GM18951 (cell line): Measurements from ENCODE around the gene CMSS1.
"Not testable (repeated sequence)": the region's sequence is repeated elsewhere in the genome, so short reads cannot be mapped to it uniquely, and the experiment has no call there.

Experiments
- POLR2A ChIP-seq: IDR thresholded peaks from 4 replicates; pipeline ENCODE4 v1.6.1; 2011; ENCODE audit warnings: mild to moderate bottlenecking; ENCODE audit not compliant: insufficient read length, insufficient read depth; ENCODE audit errors: extremely low read depth
- in situ Hi-C: fragments of 300-500 bp; cut with MboI; formaldehyde crosslinking; loops from one replicate; pipeline ENCODE4 v1.12.0; 2022; ENCODE audit warnings: low sequenced_read_pairs, mixed read lengths, inconsistent platforms; ENCODE audit not compliant: unreplicated experiment

Gene CMSS1

GRCh38 chr3:100221159-100221558 lies 403.5 kb downstream of the CMSS1 start:
- no peak for TF ChIP-seq POLR2A
- in situ Hi-C loops: no loop called here

GRCh38 chr3:100225193-100225592 lies 407.5 kb downstream of the CMSS1 start:
- in situ Hi-C loops: no loop called here
- TF ChIP-seq POLR2A: no peak

GRCh38 chr3:100225883-100226282 lies 408.2 kb downstream of the CMSS1 start:
- in situ Hi-C loops: no loop called here
- TF ChIP-seq POLR2A: no peak

GRCh38 chr3:100226712-100227429 lies 409.2 kb downstream of the CMSS1 start:
- in situ Hi-C loops: no loop called here
- TF ChIP-seq POLR2A: no peak

GRCh38 chr3:100227511-100227921 lies 409.9 kb downstream of the CMSS1 start:
- in situ Hi-C loops: no loop called here
- TF ChIP-seq POLR2A: no peak

- TF ChIP-seq POLR2A: no peak
- in situ Hi-C loops: no loop called here
Observed at GRCh38 chr3:100228247-100228646, 410.6 kb downstream of the CMSS1 start.

GRCh38 chr3:100229188-100229587 lies 411.5 kb downstream of the CMSS1 start:
- in situ Hi-C loops: not testable (repeated sequence)

GRCh38 chr3:100230710-100231109 lies 413.0 kb downstream of the CMSS1 start:
- in situ Hi-C loops: no loop called here

More at GRCh38 chr3:100230710-100231109, 413.0 kb downstream of the CMSS1 start:
- no peak for TF ChIP-seq POLR2A
